Measurements from ENCODE around the gene PRMT7. TPM values are rescaled to one million over a fixed set of nuclear protein-coding genes. Genes with fewer than 3 reads are reported as not detected.
A peak's percentile ranks its signal among the peaks of the same experiment; 100 is the strongest.

Gene PRMT7
- total RNA-seq, 1 experiment from 2014 or later, result 59.3 TPM

DNA sequence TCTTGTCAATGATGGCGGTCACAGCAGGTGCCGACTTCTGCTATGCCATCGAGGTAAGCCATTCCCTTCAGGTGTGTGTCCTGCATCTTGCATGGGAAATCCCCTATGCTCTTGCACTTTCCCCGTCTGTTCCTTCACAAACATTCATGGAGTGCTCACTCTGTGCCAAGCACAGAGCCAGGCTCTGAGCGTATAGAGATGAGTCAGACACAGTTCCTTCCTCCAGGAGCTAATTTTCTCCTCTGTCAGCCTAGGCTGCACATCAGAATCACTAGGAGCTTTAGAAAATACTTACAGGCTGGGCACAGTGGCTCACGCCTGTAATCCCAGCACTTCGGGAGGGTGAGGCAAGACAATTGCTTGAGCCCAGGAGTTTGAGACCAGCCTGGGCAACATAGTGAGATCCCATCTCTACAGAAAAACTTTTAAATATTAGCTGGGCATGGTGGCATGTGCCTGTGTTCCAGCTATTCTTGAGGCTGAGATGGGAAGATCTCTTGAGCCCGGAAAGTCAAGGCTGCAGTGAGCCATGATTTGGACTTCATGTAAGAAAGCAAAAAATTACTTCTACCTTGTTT lies 14.1 kb downstream of the PRMT7 start:
- ATAC-seq (no peak), DNase-seq (ENCODE audit: low spot score) (no peak)
- H3K27me3 Mint-ChIP-seq (ENCODE audit: low read depth), result no peaks in the 10 kb centered on the region
- ChIA-PET CTCF (no interaction called here), POLR2A (no interaction called here)
- TF ChIP-seq ESRRA (CRISPR knock-in tag; IDR thresholded peaks at IDR 0.05; ENCODE audit: borderline replicate concordance) (no peak), ATF1 (CRISPR knock-in tag; IDR thresholded peaks at IDR 0.05) (no peak), NFE2L1 (CRISPR knock-in tag; IDR thresholded peaks at IDR 0.05) (no peak), ZNF138 (CRISPR knock-in tag; conservative IDR thresholded peaks at IDR 0.05) (no peak), TEAD1 (CRISPR knock-in tag; IDR thresholded peaks at IDR 0.05) (no peak)
- TF ChIP-seq, protein P1, sequence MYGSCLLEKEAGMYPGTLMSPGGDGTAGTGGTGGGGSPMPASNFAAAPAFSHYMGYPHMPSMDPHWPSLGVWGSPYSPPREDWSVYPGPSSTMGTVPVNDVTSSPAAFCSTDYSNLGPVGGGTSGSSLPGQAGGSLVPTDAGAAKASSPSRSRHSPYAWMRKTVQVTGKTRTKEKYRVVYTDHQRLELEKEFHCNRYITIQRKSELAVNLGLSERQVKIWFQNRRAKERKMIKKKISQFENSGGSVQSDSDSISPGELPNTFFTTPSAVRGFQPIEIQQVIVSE (CRISPR knock-in tag; IDR thresholded peaks at IDR 0.05; ENCODE audit: borderline replicate concordance), result no peak
- TF ChIP-seq, protein P2, sequence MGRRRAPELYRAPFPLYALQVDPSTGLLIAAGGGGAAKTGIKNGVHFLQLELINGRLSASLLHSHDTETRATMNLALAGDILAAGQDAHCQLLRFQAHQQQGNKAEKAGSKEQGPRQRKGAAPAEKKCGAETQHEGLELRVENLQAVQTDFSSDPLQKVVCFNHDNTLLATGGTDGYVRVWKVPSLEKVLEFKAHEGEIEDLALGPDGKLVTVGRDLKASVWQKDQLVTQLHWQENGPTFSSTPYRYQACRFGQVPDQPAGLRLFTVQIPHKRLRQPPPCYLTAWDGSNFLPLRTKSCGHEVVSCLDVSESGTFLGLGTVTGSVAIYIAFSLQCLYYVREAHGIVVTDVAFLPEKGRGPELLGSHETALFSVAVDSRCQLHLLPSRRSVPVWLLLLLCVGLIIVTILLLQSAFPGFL (CRISPR knock-in tag; IDR thresholded peaks at IDR 0.05; ENCODE audit: borderline replicate concordance), result no peak
- TF ChIP-seq, protein P3, sequence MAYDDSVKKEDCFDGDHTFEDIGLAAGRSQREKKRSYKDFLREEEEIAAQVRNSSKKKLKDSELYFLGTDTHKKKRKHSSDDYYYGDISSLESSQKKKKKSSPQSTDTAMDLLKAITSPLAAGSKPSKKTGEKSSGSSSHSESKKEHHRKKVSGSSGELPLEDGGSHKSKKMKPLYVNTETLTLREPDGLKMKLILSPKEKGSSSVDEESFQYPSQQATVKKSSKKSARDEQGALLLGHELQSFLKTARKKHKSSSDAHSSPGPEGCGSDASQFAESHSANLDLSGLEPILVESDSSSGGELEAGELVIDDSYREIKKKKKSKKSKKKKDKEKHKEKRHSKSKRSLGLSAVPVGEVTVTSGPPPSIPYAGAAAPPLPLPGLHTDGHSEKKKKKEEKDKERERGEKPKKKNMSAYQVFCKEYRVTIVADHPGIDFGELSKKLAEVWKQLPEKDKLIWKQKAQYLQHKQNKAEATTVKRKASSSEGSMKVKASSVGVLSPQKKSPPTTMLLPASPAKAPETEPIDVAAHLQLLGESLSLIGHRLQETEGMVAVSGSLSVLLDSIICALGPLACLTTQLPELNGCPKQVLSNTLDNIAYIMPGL (CRISPR knock-in tag; IDR thresholded peaks at IDR 0.05), result no peak
- TF ChIP-seq, protein P4, sequence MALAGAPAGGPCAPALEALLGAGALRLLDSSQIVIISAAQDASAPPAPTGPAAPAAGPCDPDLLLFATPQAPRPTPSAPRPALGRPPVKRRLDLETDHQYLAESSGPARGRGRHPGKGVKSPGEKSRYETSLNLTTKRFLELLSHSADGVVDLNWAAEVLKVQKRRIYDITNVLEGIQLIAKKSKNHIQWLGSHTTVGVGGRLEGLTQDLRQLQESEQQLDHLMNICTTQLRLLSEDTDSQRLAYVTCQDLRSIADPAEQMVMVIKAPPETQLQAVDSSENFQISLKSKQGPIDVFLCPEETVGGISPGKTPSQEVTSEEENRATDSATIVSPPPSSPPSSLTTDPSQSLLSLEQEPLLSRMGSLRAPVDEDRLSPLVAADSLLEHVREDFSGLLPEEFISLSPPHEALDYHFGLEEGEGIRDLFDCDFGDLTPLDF (CRISPR knock-in tag; IDR thresholded peaks at IDR 0.05), result no peak
- H3K4me1 Mint-ChIP-seq, result no peaks in the 10 kb centered on the region; the same call in 1 of the 2 replicates
- no peak overlapping the region for H3K27ac Mint-ChIP-seq
- H3K9me3 Mint-ChIP-seq, result no peaks in the 10 kb centered on the region
- peaks cover 17% of the 10 kb centered on the region for H3K36me3 Mint-ChIP-seq
- H3K4me3 Mint-ChIP-seq, result no peak overlapping the region

DNA sequence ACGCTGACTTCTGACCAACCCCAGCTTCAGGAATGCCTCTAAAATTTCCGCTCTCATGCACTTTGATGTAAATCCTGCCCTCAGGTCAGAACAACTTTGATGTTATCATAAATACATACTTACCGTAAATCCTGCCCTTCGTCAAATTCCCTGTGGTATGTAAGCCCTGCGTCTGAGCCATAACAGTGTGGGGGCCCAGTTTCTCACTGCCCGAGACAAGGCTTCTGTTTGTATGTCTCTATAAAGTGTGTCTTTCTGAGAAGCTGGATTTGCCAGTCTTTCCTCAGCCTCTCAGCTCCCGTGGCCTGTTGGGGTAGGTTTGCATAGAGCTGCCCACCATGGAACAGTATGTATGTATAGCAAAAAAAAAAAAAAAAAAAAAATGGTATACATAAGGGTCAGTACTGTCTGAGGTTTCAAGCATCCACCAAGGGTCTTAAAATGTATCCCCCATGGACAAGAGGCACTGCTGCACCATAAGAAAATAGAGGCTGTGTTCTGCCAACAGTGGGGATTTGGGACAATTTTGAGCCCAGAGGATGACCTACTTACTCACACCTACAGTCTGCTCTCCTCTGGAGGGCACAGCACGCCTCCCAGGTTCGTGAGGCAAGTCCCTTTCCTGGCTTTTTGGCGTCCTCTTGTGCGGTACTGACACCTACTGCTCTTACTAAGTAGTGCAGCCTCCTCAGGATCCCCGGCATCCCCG lies 17.5 kb downstream of the PRMT7 start:
- peak overlapping the region; percentile 80 for H3K27ac Mint-ChIP-seq
- CTCF ChIA-PET, result interaction anchor here (0.5 to 3.7 kb wide), 11 partner anchors 16 to 193 kb away, joined by 3 to 74 read pairs (median 3); partner anchors contain the start of genes PLA2G15 and SLC7A6
- TF ChIP-seq, protein P5, sequence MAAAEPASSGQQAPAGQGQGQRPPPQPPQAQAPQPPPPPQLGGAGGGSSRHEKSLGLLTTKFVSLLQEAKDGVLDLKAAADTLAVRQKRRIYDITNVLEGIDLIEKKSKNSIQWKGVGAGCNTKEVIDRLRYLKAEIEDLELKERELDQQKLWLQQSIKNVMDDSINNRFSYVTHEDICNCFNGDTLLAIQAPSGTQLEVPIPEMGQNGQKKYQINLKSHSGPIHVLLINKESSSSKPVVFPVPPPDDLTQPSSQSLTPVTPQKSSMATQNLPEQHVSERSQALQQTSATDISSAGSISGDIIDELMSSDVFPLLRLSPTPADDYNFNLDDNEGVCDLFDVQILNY (CRISPR knock-in tag; IDR thresholded peaks at IDR 0.05), result no peak
- TF ChIP-seq, protein P6, sequence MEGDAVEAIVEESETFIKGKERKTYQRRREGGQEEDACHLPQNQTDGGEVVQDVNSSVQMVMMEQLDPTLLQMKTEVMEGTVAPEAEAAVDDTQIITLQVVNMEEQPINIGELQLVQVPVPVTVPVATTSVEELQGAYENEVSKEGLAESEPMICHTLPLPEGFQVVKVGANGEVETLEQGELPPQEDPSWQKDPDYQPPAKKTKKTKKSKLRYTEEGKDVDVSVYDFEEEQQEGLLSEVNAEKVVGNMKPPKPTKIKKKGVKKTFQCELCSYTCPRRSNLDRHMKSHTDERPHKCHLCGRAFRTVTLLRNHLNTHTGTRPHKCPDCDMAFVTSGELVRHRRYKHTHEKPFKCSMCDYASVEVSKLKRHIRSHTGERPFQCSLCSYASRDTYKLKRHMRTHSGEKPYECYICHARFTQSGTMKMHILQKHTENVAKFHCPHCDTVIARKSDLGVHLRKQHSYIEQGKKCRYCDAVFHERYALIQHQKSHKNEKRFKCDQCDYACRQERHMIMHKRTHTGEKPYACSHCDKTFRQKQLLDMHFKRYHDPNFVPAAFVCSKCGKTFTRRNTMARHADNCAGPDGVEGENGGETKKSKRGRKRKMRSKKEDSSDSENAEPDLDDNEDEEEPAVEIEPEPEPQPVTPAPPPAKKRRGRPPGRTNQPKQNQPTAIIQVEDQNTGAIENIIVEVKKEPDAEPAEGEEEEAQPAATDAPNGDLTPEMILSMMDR (IDR thresholded peaks at IDR 0.05), result peak; percentile 76
- TF ChIP-seq, protein P7, sequence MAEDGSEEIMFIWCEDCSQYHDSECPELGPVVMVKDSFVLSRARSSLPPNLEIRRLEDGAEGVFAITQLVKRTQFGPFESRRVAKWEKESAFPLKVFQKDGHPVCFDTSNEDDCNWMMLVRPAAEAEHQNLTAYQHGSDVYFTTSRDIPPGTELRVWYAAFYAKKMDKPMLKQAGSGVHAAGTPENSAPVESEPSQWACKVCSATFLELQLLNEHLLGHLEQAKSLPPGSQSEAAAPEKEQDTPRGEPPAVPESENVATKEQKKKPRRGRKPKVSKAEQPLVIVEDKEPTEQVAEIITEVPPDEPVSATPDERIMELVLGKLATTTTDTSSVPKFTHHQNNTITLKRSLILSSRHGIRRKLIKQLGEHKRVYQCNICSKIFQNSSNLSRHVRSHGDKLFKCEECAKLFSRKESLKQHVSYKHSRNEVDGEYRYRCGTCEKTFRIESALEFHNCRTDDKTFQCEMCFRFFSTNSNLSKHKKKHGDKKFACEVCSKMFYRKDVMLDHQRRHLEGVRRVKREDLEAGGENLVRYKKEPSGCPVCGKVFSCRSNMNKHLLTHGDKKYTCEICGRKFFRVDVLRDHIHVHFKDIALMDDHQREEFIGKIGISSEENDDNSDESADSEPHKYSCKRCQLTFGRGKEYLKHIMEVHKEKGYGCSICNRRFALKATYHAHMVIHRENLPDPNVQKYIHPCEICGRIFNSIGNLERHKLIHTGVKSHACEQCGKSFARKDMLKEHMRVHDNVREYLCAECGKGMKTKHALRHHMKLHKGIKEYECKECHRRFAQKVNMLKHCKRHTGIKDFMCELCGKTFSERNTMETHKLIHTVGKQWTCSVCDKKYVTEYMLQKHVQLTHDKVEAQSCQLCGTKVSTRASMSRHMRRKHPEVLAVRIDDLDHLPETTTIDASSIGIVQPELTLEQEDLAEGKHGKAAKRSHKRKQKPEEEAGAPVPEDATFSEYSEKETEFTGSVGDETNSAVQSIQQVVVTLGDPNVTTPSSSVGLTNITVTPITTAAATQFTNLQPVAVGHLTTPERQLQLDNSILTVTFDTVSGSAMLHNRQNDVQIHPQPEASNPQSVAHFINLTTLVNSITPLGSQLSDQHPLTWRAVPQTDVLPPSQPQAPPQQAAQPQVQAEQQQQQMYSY (CRISPR knock-in tag; IDR thresholded peaks at IDR 0.05), result 0 out of 2 replicates have a peak, but pooled peaks have one; percentile 25
- POLR2A ChIA-PET, result interaction anchor here (1.8 kb wide), 1 partner anchor 17 kb away, joined by 5 read pairs; the partner anchor contains the start of genes PRMT7 and SLC7A6OS
- peaks cover 17% of the 10 kb centered on the region for H3K36me3 Mint-ChIP-seq
- no peak overlapping the region for H3K4me3 Mint-ChIP-seq
- peak; percentile 84 for DNase-seq (ENCODE audit: low spot score)
- peak; percentile 100 for ATAC-seq
- H3K27me3 Mint-ChIP-seq (ENCODE audit: low read depth), result no peaks in the 10 kb centered on the region
- H3K9me3 Mint-ChIP-seq, result no peaks in the 10 kb centered on the region
- no peaks in the 10 kb centered on the region; the same call in 1 of the 2 replicates for H3K4me1 Mint-ChIP-seq
